Transverse colon (tissue), 3 donors: ENCODE measurements around the gene PVRIG.

Experiments
- CTCF ChIP-seq, 5 experiments: fragments of 200-600 bp in 3 of 5; fragments of 450-650 bp in 2 of 5; sonication (generic) in 3 of 5; IDR thresholded peaks; 1 replicate in 2 of 5; 2 replicates in 3 of 5; pipeline ENCODE4 v1.5.1; 2016 to 2017; ENCODE audit warnings: antibody characterized with exemption in 5 of 5, inconsistent platforms in 3 of 5, mild to moderate bottlenecking in 2 of 5, moderate library complexity in 1 of 5
- EP300 ChIP-seq: sonication (generic); formaldehyde crosslinking; IDR thresholded peaks from one replicate; pipeline ENCODE4 v1.6.1; 2017; ENCODE audit warnings: antibody characterized with exemption, low read depth
- POLR2A ChIP-seq: fragments of 450-650 bp; IDR thresholded peaks from one replicate; pipeline ENCODE4 v1.6.1; 2016; ENCODE audit warnings: antibody characterized with exemption, mild to moderate bottlenecking, moderate library complexity

GRCh38 chr7:100191775-100192174 lies 28.0 kb upstream of the PVRIG start:
- no peak for TF ChIP-seq CTCF (IDR thresholded peaks at IDR 0.05)
- TF ChIP-seq EP300 = no peak
- no peak for TF ChIP-seq POLR2A
